Gastrocnemius medialis (tissue), 4 donors: ENCODE results near the gene NTM. TPM values are rescaled to one million over a fixed set of nuclear protein-coding genes. Genes with fewer than 3 reads are reported as not detected.

Experiments
- ATAC-seq, 2 donors: fragments of 150-250 bp; one replicate each; pipeline ENCODE4 v1.9.1; 2016
- DNase-seq, 2 donors: peaks; one replicate each; pipeline ENCODE4 v3.0.0-alpha.2; 2019
- H3K27ac ChIP-seq, 4 donors: fragments of 200-600 bp; sonication (generic); 1 replicate in 1 of 4; 2 replicates in 3 of 4; pipeline ENCODE4 v1.5.1; 2016 to 2018; ENCODE audit warnings: mild to moderate bottlenecking in 2 of 4, moderate library complexity in 1 of 4
- H3K27me3 ChIP-seq, 3 donors: fragments of 200-600 bp; sonication (generic) in 2 of 3; 1 replicate in 1 of 3; 2 replicates in 2 of 3; pipeline versions ENCODE4 v1.5.1 to v1.6.0; 2016 to 2019; ENCODE audit warnings: mild to moderate bottlenecking in 1 of 3, moderate library complexity in 1 of 3
- H3K36me3 ChIP-seq, 2 donors: fragments of 200-600 bp; sonication (generic) in 1 of 2; one replicate each; pipeline ENCODE4 v1.5.1; 2017 to 2018
- H3K4me1 ChIP-seq, 2 donors: fragments of 200-600 bp; sonication (generic) in 1 of 2; one replicate each; pipeline ENCODE4 v1.5.1; 2016 to 2017; ENCODE audit warnings: mild to moderate bottlenecking in 2 of 2
- H3K4me3 ChIP-seq, 4 donors: fragments of 200-600 bp; sonication (generic) in 3 of 4; 1 replicate in 1 of 4; 2 replicates in 3 of 4; pipeline ENCODE4 v1.5.1; 2016 to 2019; ENCODE audit warnings: mild to moderate bottlenecking in 2 of 4
- H3K9me3 ChIP-seq, 3 donors: fragments of 200-600 bp; sonication (generic) in 2 of 3; 1 replicate in 1 of 3; 2 replicates in 2 of 3; pipeline ENCODE4 v1.5.1; 2016 to 2019
- CTCF ChIP-seq, 5 experiments: fragments of 450-650 bp in 3 of 5; fragments of 200-600 bp in 2 of 5; sonication (generic) in 2 of 5; IDR thresholded peaks in 4 of 5; conservative IDR thresholded peaks in 1 of 5; 1 replicate in 4 of 5; 2 replicates in 1 of 5; pipeline ENCODE4 v1.5.1; 2016 to 2019; ENCODE audit warnings: antibody characterized with exemption in 5 of 5, mild to moderate bottlenecking in 3 of 5, moderate library complexity in 3 of 5
- POLR2A ChIP-seq, 2 donors: fragments of 450-650 bp; IDR thresholded peaks; one replicate each; pipeline ENCODE4 v1.6.1; 2017; ENCODE audit warnings: antibody characterized with exemption in 2 of 2, mild to moderate bottlenecking in 2 of 2, moderate library complexity in 2 of 2
- in situ Hi-C, 4 donors: fragments of 200-750 bp; cut with MboI; loops; one replicate each; pipeline versions ENCODE4 v1.15.0 to v1.8.0; 2017; ENCODE audit warnings: low sequenced_read_pairs in 4 of 4
- intact Hi-C: fragments of 100-400 bp; cut with DNase I; formaldehyde crosslinking; loops from one replicate; pipeline ENCODE4 v1.15.1; 2023; ENCODE audit warnings: low total_unique reads
- total RNA-seq, 4 donors: library from RNA; depleted of rRNA; stranded (reverse); fragments of >200 nt; gene quantifications; one replicate each; pipeline versions ENCODE4 v1.1.0 to v1.2.3, GENCODE V29; 2016

Gene NTM
- total RNA-seq, 4 donors from 2014 or later, result 0.69 TPM; not detected in 3

- no peaks in the 10 kb centered on the region for H3K36me3 ChIP-seq
- ATAC-seq (no peak), DNase-seq (no peak)
- H3K9me3 ChIP-seq, result no peaks in the 10 kb centered on the region
- TF ChIP-seq CTCF (IDR thresholded peaks at IDR 0.05 in 4 of 5, conservative IDR thresholded peaks at IDR 0.05 in 1 of 5), result no peak
- TF ChIP-seq POLR2A (IDR thresholded peaks at IDR 0.05), result no peak
- H3K27ac ChIP-seq, result no peak overlapping the region
- in situ Hi-C loops (no loop called here), intact Hi-C loops (no loop called here)
- no peaks in the 10 kb centered on the region for H3K4me1 ChIP-seq
- no peak overlapping the region for H3K4me3 ChIP-seq
- H3K27me3 ChIP-seq, result no peaks in the 10 kb centered on the region
Measured at GRCh38 chr11:131412061-131412460, 41.6 kb downstream of the NTM start.

- H3K4me3 ChIP-seq, result no peak overlapping the region
- H3K36me3 ChIP-seq, result no peaks in the 10 kb centered on the region
- intact Hi-C loops (no loop called here), in situ Hi-C loops (no loop called here)
- no peak for ATAC-seq
- no peak for DNase-seq
- H3K9me3 ChIP-seq, result no peaks in the 10 kb centered on the region
- no peak for TF ChIP-seq CTCF (IDR thresholded peaks at IDR 0.05 in 4 of 5, conservative IDR thresholded peaks at IDR 0.05 in 1 of 5)
- no peak for TF ChIP-seq POLR2A (IDR thresholded peaks at IDR 0.05)
- no peaks in the 10 kb centered on the region for H3K4me1 ChIP-seq
- H3K27me3 ChIP-seq, result no peaks in the 10 kb centered on the region
- H3K27ac ChIP-seq, result no peak overlapping the region
Measured at GRCh38 chr11:131413217-131413616, 42.8 kb downstream of the NTM start.

GRCh38 chr11:131418189-131418588, 47.8 kb downstream of the NTM start:
- H3K4me3 ChIP-seq, result no peak overlapping the region
- no peak for TF ChIP-seq POLR2A (IDR thresholded peaks at IDR 0.05)
- no peak for TF ChIP-seq CTCF (IDR thresholded peaks at IDR 0.05 in 4 of 5, conservative IDR thresholded peaks at IDR 0.05 in 1 of 5)
- H3K9me3 ChIP-seq, result no peaks in the 10 kb centered on the region
- H3K27me3 ChIP-seq, result no peaks in the 10 kb centered on the region
- H3K27ac ChIP-seq, result no peak overlapping the region
- no peaks in the 10 kb centered on the region for H3K36me3 ChIP-seq
- intact Hi-C loops, result no loop called here
- DNase-seq (no peak), ATAC-seq (no peak)
- in situ Hi-C loops, result no loop called here
- H3K4me1 ChIP-seq, result no peaks in the 10 kb centered on the region

- in situ Hi-C loops, result no loop called here
- Histone ChIP-seq H3K4me3 (no peak overlapping the region), H3K36me3 (no peaks in the 10 kb centered on the region), H3K27ac (no peak overlapping the region), H3K27me3 (no peaks in the 10 kb centered on the region), H3K9me3 (no peaks in the 10 kb centered on the region), H3K4me1 (no peaks in the 10 kb centered on the region)
- ATAC-seq (no peak), DNase-seq (no peak)
- intact Hi-C loops, result no loop called here
- TF ChIP-seq CTCF (IDR thresholded peaks at IDR 0.05 in 4 of 5, conservative IDR thresholded peaks at IDR 0.05 in 1 of 5) (no peak), POLR2A (IDR thresholded peaks at IDR 0.05) (no peak)
Measured at GRCh38 chr11:131421066-131421855, 50.8 kb downstream of the NTM start.

GRCh38 chr11:131422029-131422428, 51.6 kb downstream of the NTM start:
- no peaks in the 10 kb centered on the region for H3K4me1 ChIP-seq
- ATAC-seq (no peak), DNase-seq (no peak)
- TF ChIP-seq POLR2A (IDR thresholded peaks at IDR 0.05) (no peak), CTCF (IDR thresholded peaks at IDR 0.05 in 4 of 5, conservative IDR thresholded peaks at IDR 0.05 in 1 of 5) (no peak)
- no peak overlapping the region for H3K4me3 ChIP-seq
- no peaks in the 10 kb centered on the region for H3K9me3 ChIP-seq
- in situ Hi-C loops (no loop called here), intact Hi-C loops (no loop called here)
- no peaks in the 10 kb centered on the region for H3K27me3 ChIP-seq
- H3K36me3 ChIP-seq, result no peaks in the 10 kb centered on the region
- H3K27ac ChIP-seq, result no peak overlapping the region
